Measurements from ENCODE around the gene SKIC8.

Gene SKIC8

DNA sequence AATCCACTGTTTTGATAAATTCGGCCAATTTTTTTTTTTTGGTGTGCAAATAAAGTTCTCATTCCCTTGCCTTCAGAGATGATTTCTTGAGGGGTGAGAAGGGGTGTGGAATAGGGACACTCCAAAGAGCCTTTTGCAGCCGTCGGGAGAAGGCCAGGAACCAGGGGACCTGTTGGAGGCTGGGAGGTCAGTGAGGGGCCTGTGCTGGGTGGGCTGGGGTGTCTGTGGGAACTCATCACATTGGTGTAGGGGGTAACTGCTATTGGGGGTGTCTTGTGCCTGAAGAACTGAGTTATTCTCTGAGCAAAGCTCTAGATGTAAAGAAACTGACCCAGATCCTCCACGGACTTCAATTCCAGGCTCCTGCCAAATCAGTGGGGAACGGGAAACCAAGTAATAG lies 13.5 kb upstream of the SKIC8 start:
- TF ChIP-seq, protein P1, sequence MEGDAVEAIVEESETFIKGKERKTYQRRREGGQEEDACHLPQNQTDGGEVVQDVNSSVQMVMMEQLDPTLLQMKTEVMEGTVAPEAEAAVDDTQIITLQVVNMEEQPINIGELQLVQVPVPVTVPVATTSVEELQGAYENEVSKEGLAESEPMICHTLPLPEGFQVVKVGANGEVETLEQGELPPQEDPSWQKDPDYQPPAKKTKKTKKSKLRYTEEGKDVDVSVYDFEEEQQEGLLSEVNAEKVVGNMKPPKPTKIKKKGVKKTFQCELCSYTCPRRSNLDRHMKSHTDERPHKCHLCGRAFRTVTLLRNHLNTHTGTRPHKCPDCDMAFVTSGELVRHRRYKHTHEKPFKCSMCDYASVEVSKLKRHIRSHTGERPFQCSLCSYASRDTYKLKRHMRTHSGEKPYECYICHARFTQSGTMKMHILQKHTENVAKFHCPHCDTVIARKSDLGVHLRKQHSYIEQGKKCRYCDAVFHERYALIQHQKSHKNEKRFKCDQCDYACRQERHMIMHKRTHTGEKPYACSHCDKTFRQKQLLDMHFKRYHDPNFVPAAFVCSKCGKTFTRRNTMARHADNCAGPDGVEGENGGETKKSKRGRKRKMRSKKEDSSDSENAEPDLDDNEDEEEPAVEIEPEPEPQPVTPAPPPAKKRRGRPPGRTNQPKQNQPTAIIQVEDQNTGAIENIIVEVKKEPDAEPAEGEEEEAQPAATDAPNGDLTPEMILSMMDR (IDR thresholded peaks at IDR 0.05), result no peak

DNA sequence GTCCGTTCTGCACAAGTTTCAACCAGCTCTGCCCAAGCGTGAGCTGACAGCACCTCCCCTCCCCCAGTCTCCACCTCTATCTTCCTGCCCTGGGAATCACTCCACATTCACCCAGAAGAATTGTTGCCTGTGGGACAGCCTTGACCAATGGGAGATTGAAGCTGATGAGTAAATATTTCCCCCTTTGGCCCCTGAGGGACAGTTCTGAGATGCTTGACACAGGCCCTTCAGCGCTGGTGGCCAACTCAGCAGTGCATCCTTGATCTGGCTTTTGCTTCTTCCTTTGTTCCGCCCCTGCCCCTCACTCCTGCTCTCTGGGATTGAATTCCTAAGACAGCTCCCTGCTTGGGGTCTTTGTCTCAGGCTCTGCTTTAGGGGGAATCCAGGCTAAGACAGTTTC lies 13.1 kb upstream of the SKIC8 start:
- TF ChIP-seq, protein P1 (IDR thresholded peaks at IDR 0.05), result no peak

DNA sequence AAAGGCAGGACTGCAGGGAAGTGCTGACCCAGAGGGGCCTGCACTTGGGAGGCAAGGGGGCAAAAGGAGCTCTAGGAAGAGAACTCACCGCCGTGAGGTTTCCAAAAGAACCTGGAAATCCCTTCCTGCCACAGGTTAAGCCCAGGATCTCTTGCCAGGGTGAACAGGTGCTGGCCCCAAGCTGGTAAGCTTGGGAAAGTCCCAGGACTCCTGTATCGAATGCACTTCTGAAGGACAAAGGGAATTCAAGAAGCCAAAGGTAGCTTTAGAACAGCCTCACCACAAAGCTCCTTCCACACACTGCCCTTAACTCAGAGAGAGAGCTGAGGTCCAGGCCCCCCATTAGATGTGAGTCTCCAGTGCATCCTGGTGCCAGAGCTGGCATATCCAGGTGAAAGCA lies 11.9 kb upstream of the SKIC8 start:
- TF ChIP-seq, protein P1 (IDR thresholded peaks at IDR 0.05), result no peak

DNA sequence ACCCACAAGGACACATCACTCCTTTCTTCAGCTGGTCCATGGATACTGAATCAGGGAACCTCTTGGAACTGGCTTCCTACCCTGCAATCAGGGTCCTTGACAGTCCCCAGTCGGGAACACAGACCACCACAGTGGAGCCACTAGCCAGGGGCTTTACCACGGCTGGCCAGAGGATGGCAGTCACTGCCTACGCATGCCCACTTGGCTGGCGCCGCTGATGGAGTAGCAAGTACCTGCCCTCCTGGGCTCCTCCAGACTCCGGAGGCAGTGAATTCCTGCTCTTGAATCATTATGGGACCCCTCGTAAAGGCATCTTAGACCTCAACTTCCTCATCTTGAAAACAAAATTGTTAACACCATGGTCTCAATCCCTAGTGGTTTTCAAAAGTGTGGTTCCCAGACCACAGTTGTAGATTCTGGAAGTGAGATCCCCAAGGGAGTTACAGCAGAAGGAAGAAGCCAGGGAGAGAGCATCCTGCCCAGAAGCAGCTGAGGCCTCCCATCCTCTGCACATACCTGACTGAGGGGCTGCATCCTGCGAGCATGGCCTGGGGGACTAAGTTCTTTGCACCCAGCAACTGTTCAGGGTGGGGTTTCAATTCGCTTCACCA lies 9.1 kb upstream of the SKIC8 start:
- TF ChIP-seq, protein P1 (IDR thresholded peaks at IDR 0.05), result peak; percentile 96

DNA sequence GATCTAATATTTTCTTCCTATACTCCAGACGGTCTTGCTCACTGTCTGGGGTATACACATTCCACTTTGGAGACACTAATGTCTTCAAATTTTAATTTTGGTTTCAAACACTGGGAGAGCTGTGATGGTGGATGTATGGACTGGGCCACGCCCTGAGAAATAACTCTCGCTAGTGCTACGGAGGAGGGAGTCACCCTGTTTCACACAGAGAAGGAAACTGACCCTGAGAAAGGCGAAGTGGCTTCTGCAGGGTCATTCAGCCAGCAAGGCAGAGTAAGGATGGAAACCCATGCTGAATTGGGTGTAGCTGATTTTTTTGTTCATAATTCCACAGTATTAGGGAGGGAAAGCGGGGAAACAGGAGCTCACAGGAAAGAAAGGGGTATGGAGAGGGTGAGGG lies 8.6 kb upstream of the SKIC8 start:
- TF ChIP-seq, protein P1 (IDR thresholded peaks at IDR 0.05), result no peak

DNA sequence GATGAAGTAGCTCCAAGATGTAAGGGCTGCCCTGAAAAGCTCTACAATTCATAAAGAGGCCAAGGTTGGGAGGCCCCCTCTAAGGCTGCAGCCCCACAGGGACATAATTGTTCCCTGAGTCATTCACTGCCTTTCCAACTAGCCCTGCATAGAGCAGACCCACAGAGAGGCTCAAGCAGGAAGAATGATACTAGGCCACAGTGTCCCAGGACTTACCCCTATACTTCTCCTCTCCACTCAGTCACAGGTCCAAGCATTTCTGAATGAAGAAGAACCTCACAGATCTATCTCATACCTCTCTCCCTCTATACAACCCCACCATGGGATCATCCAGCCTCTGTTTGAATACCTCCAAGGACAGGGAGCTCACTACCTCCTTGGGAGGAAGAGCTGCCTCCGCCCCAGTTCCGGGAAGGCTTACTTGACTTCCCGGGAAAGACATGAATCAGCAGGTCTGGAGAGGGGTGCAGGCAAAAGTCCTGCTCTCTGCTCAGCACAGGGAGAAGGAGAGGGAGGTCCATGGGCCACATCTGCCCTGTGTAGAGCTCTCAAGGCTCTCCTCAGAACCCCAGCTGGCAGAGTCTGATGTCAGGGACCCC lies 6.9 kb upstream of the SKIC8 start:
- TF ChIP-seq, protein P1 (IDR thresholded peaks at IDR 0.05), result no peak

DNA sequence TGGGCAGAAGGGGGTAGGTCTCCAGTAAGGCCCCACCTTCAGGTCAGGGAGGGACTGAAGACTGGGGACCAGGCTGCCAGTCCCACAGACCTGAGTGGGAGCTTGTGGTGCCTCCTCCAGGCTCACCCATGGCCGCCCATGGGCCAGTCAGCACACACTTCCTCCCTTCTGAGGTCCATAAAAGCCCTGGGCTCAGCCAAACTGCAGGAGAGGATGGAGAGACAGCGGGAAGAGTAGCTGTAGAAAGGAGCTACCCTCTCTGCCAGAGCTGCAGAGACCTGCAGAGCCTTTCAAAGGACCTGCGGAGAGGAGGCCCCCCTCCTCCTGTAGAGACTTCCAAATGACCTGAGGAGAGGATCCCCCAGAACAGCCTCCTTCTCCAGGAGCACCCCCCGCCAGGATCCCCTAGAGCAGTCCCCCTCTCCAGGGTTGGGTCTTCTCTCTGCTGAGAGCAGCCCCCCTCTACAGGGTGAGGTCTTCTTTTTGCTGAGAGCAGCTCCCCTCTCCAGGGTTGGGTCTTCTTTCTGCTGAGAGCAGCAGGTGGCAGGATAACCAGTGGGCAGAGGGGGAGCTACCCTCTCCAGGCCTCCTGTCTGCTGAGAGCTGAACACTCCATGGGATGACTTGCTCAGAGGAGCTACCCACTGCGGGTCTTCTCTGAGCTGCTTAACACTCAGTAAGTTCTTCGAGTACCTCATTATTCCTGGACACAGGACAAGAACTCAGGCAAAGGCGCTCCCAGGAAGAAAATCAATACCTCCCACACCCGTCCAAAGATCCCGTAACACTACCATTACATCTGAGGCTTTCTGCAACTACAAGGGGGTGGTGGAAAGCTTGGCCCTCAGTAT lies 5.0 kb upstream of the SKIC8 start:
- TF ChIP-seq, protein P1 (IDR thresholded peaks at IDR 0.05), result no peak
